IPS-18c (cell line): ENCODE results near the gene TMEM106A.
A peak's percentile ranks its signal among the peaks of the same experiment; 100 is the strongest.
"Not testable (repeated sequence)": the region's sequence is repeated elsewhere in the genome, so short reads cannot be mapped to it uniquely, and the experiment has no call there.

Experiments used
- H3K4me3 ChIP-seq: 2 replicates; pipeline ENCODE4 v1.7.0; 2013; ENCODE audit warnings: low read depth, mild to moderate bottlenecking, low read length, moderate library complexity; ENCODE audit not compliant: insufficient read depth
- H3K9me3 ChIP-seq: one replicate; pipeline ENCODE4 v1.6.1; 2013; ENCODE audit warnings: mild to moderate bottlenecking, low read length, moderate library complexity; ENCODE audit not compliant: control insufficient read depth, insufficient read depth

The TMEM106A gene

GRCh38 chr17:43211480-43212402, at the start of gene TMEM106A:
TMEM106A (plus strand) TSS chr17:43211875; CDS start chr17:43213042, 1,167 bp downstream.
- Histone ChIP-seq H3K9me3 (no peaks in the 10 kb centered on the region), H3K4me3 (peak within 1 kb of the TSS; percentile 71)

GRCh38 chr17:43165971-43166370, 45.7 kb upstream of the TMEM106A start:
- H3K9me3 ChIP-seq, H3K4me3 ChIP-seq: not testable (repeated sequence)

GRCh38 chr17:43169561-43170139, 42.0 kb upstream of the TMEM106A start:
- H3K4me3 ChIP-seq = peak overlapping the region; percentile 97

GRCh38 chr17:43170140-43170765, 41.4 kb upstream of the TMEM106A start:
- H3K9me3 ChIP-seq = no peaks in the 10 kb centered on the region
- peak overlapping the region; percentile 97 for H3K4me3 ChIP-seq

More at GRCh38 chr17:43169561-43170139, 42.0 kb upstream of the TMEM106A start:
- H3K9me3 ChIP-seq = no peaks in the 10 kb centered on the region

- Histone ChIP-seq H3K9me3 (no peaks in the 10 kb centered on the region), H3K4me3 (peak within 1 kb of the TSS; percentile 97)
Observed at GRCh38 chr17:43170766-43171585, 40.7 kb upstream of the TMEM106A start, which contains the start of gene NBR1. NBR1 (plus strand) TSS chr17:43171214; CDS start chr17:43175800, 4,586 bp downstream.

GRCh38 chr17:43171586-43172487, 39.8 kb upstream of the TMEM106A start:
- no peaks in the 10 kb centered on the region for H3K9me3 ChIP-seq
- H3K4me3 ChIP-seq = peak overlapping the region; percentile 97

- Histone ChIP-seq H3K9me3 (no peaks in the 10 kb centered on the region), H3K4me3 (no peak overlapping the region)
Observed at GRCh38 chr17:43175213-43176118, 36.2 kb upstream of the TMEM106A start.

- H3K4me3 ChIP-seq = no peak overlapping the region
- H3K9me3 ChIP-seq = no peaks in the 10 kb centered on the region
Observed at GRCh38 chr17:43176119-43176570, 35.5 kb upstream of the TMEM106A start.

- Histone ChIP-seq H3K9me3 (no peaks in the 10 kb centered on the region), H3K4me3 (no peak overlapping the region)
Observed at GRCh38 chr17:43183921-43184320, 27.8 kb upstream of the TMEM106A start.

- H3K9me3 ChIP-seq, H3K4me3 ChIP-seq: not testable (repeated sequence)
Observed at GRCh38 chr17:43186656-43187055, 25.0 kb upstream of the TMEM106A start.

GRCh38 chr17:43193251-43193650, 18.4 kb upstream of the TMEM106A start:
- no peak overlapping the region for H3K4me3 ChIP-seq
- H3K9me3 ChIP-seq = no peaks in the 10 kb centered on the region

GRCh38 chr17:43199633-43200032, 12.0 kb upstream of the TMEM106A start:
- Histone ChIP-seq H3K9me3 (no peaks in the 10 kb centered on the region), H3K4me3 (no peak overlapping the region)

- H3K9me3 ChIP-seq = no peaks in the 10 kb centered on the region
- no peak overlapping the region for H3K4me3 ChIP-seq
Observed at GRCh38 chr17:43200127-43200526, 11.5 kb upstream of the TMEM106A start.

- not testable (repeated sequence) for H3K9me3 ChIP-seq, H3K4me3 ChIP-seq
Observed at GRCh38 chr17:43203013-43203412, 8.7 kb upstream of the TMEM106A start.

- Histone ChIP-seq H3K4me3 (no peak overlapping the region), H3K9me3 (no peaks in the 10 kb centered on the region)
Observed at GRCh38 chr17:43210576-43210975, 1.1 kb upstream of the TMEM106A start.
